M059J (cell line): ENCODE results near the gene FOCAD. TPM values are rescaled to one million over a fixed set of nuclear protein-coding genes. Genes with fewer than 3 reads are reported as not detected.
"Not testable (repeated sequence)": the region's sequence is repeated elsewhere in the genome, so short reads cannot be mapped to it uniquely, and the experiment has no call there.

Source experiments
- DNase-seq: peaks from one replicate; pipeline ENCODE4 v3.0.0-alpha.2; 2012; ENCODE audit warnings: low read depth
- total RNA-seq: library from RNA; depleted of rRNA; stranded (reverse); fragments of >200 nt; shearing (Covaris generic); gene quantifications from 2 replicates; pipeline ENCODE4 v1.2.3, GENCODE V29; 2014; rRNA removed

The FOCAD gene
- 36.2 and 39.6 TPM in 2 replicates for total RNA-seq

GRCh38 chr9:20684035-20684874 lies at the start of gene FOCAD:
TSS of gene FOCAD (plus strand) at chr9:20684259. CDS start at chr9:20715354, 31,095 bp downstream.
- DNase-seq: peak; percentile 96

GRCh38 chr9:20634895-20635294 lies 49.2 kb upstream of the FOCAD start:
- DNase-seq: no peak

- DNase-seq: peak; percentile 37
These were observed 47.1 kb upstream of the FOCAD start for GRCh38 chr9:20636888-20637440.

GRCh38 chr9:20640331-20641187 lies 43.5 kb upstream of the FOCAD start:
- peak; percentile 90 for DNase-seq

- DNase-seq: no peak
These were observed 42.0 kb upstream of the FOCAD start for GRCh38 chr9:20642045-20642444.

GRCh38 chr9:20643660-20644059 lies 40.4 kb upstream of the FOCAD start:
- DNase-seq: no peak

GRCh38 chr9:20646656-20647055 lies 37.4 kb upstream of the FOCAD start:
- peak; percentile 13 for DNase-seq

GRCh38 chr9:20649381-20649780 lies 34.7 kb upstream of the FOCAD start:
- peak; percentile 7 for DNase-seq

- no peak for DNase-seq
These were observed 33.7 kb upstream of the FOCAD start for GRCh38 chr9:20650313-20650712.

- DNase-seq: no peak
These were observed 33.2 kb upstream of the FOCAD start for GRCh38 chr9:20650750-20651299.

GRCh38 chr9:20651939-20652338 lies 32.1 kb upstream of the FOCAD start:
- DNase-seq: no peak

- DNase-seq: not testable (repeated sequence)
These were observed 25.8 kb upstream of the FOCAD start for GRCh38 chr9:20658246-20658667.

GRCh38 chr9:20658677-20659473 lies 25.2 kb upstream of the FOCAD start:
- DNase-seq: peak; percentile 21

GRCh38 chr9:20659474-20659967 lies 24.5 kb upstream of the FOCAD start:
- no peak for DNase-seq

- no peak for DNase-seq
These were observed 21.9 kb upstream of the FOCAD start for GRCh38 chr9:20662156-20662555.

- no peak for DNase-seq
These were observed 20.9 kb upstream of the FOCAD start for GRCh38 chr9:20663133-20663532.

GRCh38 chr9:20664501-20664900 lies 19.6 kb upstream of the FOCAD start:
- DNase-seq: no peak

- no peak for DNase-seq
These were observed 13.7 kb upstream of the FOCAD start for GRCh38 chr9:20670395-20670794.

- DNase-seq: no peak
These were observed 12.4 kb upstream of the FOCAD start for GRCh38 chr9:20671635-20672034.

- not testable (repeated sequence) for DNase-seq
These were observed 10.5 kb upstream of the FOCAD start for GRCh38 chr9:20673537-20673936.

- no peak for DNase-seq
These were observed 2.6 kb upstream of the FOCAD start for GRCh38 chr9:20681467-20681866.
